Muscle of leg (tissue), 11 donors: Measurements from ENCODE around the gene AKT1S1. TPM values are rescaled to one million over a fixed set of nuclear protein-coding genes. Genes with fewer than 3 reads are reported as not detected.
A peak's percentile ranks its signal among the peaks of the same experiment; 100 is the strongest.

Experiments
- DNase-seq: peaks from one replicate; pipeline ENCODE4 v3.0.0; 2013
- H3K27ac ChIP-seq: one replicate; pipeline ENCODE4 v1.5.1; 2013; ENCODE audit warnings: mild to moderate bottlenecking, low read length, control low read depth
- H3K27me3 ChIP-seq: one replicate; pipeline ENCODE4 v1.6.1; 2013; ENCODE audit warnings: low read length; ENCODE audit not compliant: control insufficient read depth, insufficient read depth
- H3K36me3 ChIP-seq: one replicate; pipeline ENCODE4 v1.6.1; 2013; ENCODE audit warnings: low read length; ENCODE audit not compliant: control insufficient read depth, insufficient read depth
- H3K4me1 ChIP-seq: one replicate; pipeline ENCODE4 v1.6.1; 2013; ENCODE audit warnings: low read length; ENCODE audit not compliant: control insufficient read depth, insufficient read depth
- H3K4me3 ChIP-seq: one replicate; pipeline ENCODE4 v1.5.1; 2013; ENCODE audit warnings: low read length, control low read depth
- H3K9me3 ChIP-seq: replicated peaks from 2 replicates; pipeline ENCODE4 v1.6.1; 2013; ENCODE audit warnings: low read depth, low read length; ENCODE audit not compliant: control insufficient read depth
- WGBS: methylation state at CpG from one replicate; pipeline ENCODE4 v1.1.5; 2013; ENCODE audit warnings: missing lambda C conversion rate; ENCODE audit not compliant: insufficient coverage; 5-methylcytosine and 5-hydroxymethylcytosine counted together
- polyA plus RNA-seq, 8 donors: library from polyadenylated mRNA; unstranded; fragments of 120-200 nt; gene quantifications; one replicate each; pipeline versions ENCODE4 v1.2.1 to v1.2.3, GENCODE V29; 2013; ENCODE audit warnings: inconsistent platforms in 1 of 8, low replicate concordance in 1 of 8; ENCODE audit not compliant: insufficient read length in 8 of 8, insufficient read depth in 1 of 8
- total RNA-seq: library from RNA; stranded (reverse); fragments of 120-200 nt; gene quantifications from one replicate; pipeline ENCODE4 v1.2.4, GENCODE V29; 2013

Gene AKT1S1
- total and polyA plus RNA-seq, 9 donors, result 6.7 to 42.3 (median 40.1) TPM

DNA sequence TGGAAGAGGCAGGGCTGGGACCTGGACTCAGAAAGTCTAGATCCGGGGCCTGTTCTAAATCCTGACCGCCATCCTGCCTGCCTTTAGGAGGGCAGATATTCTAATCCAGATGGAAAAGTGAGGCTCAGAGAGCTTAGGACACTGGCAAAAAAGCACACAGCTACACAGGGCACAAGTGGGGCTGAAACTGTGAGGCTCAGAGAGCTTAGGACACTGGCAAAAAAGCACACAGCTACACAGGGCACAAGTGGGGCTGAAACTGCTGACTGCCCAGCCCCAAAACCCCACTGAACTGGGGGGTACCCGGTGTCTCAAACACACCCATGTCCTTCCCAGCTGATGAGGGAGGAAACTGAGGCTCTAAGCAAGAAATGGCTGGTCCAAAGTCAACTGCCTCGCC is 2.0 kb downstream of the AKT1S1 start:
- H3K4me1 ChIP-seq, result peaks cover 33% of the 10 kb centered on the region
- H3K9me3 ChIP-seq, result no peaks in the 10 kb centered on the region
- H3K36me3 ChIP-seq, result peaks cover 43% of the 10 kb centered on the region
- no peak overlapping the region for H3K27ac ChIP-seq
- H3K27me3 ChIP-seq, result no peaks in the 10 kb centered on the region
- no peak overlapping the region for H3K4me3 ChIP-seq
- WGBS, result 83% methylated on average over 4 of the region's 4 CpGs
- no peak for DNase-seq

DNA sequence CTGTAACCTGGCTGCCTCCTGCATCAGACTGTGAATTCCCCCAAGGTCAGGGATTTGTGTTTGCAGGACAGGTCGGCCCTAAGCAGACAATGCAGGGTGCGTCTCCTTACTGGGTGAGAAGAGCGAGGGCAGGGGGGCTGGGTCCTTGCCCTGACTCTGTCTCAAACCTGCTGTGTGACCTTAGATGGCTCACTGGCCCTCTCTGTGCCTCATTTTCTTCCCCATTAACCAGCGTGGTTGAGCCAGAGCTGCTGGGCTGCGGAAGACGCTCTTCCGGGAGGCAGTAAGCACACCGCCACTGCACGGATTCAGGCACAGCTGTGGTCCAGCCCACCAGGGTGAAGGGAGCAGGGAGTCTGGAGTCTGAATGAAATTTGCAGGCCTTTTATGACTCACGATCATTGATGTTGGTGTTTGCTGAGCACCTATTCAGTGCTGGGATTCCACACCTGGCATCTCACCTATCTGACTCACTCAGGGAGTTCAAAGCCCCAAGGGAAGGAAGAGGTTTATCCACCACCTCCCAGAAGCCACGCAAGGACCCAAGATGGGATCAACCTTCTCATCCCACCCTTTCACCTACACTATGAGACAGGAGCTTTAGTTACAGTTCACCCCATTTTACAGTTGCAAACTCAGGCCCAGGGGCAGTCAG is 2.5 kb downstream of the AKT1S1 start:
- Histone ChIP-seq H3K4me1 (peaks cover 36% of the 10 kb centered on the region), H3K27ac (no peak overlapping the region), H3K27me3 (no peaks in the 10 kb centered on the region), H3K9me3 (no peaks in the 10 kb centered on the region), H3K36me3 (peaks cover 40% of the 10 kb centered on the region), H3K4me3 (no peak overlapping the region)
- 93% methylated on average over 10 of the region's 11 CpGs for WGBS
- DNase-seq, result peak; percentile 33

DNA sequence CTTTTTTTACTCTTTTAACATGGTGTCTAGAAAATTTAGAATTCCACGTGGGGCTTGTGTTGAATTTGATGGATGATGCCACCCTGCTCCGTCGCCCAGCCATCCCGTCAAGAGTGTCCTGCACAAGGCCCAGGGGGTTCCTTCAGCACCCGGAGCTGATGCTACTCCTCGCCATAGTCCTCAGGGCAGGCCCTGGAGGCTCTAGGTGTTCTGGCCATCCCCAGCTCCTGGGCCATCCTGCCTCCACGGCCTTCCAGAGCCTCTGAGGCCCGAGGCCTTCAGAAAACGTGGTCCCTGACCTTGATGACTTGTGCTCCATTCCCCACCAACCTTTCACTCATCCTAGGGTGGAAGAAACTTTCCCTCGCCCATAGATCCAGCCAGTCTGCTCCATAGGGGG is 3.3 kb downstream of the AKT1S1 start:
- no peaks in the 10 kb centered on the region for H3K27me3 ChIP-seq
- H3K4me1 ChIP-seq, result peaks cover 39% of the 10 kb centered on the region
- no peak for DNase-seq
- no peaks in the 10 kb centered on the region for H3K9me3 ChIP-seq
- H3K36me3 ChIP-seq, result peaks cover 34% of the 10 kb centered on the region
- H3K4me3 ChIP-seq, result no peak overlapping the region
- WGBS, result 89% methylated on average over 7 of the region's 10 CpGs
- no peak overlapping the region for H3K27ac ChIP-seq

DNA sequence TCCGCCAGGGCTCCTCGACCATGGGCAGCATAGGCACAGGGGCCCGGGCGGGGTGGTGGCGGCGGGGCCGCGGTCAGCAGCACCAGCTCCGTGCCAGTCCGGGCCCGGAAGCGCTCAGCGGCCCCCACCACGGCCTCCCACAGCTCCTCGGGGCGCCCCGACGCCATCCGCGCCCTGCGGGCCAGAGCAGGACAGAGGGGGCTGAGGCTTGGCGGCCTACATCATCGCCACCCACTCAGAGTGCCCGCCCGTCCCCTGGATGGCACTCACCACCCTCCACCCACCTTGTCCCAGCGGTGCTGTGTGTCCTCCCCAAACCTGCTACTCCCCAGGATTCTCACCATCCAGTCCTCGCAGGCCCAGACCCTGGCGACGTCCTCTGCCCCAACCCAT is 4.0 kb downstream of the AKT1S1 start:
- Histone ChIP-seq H3K27me3 (no peaks in the 10 kb centered on the region), H3K36me3 (peaks cover 30% of the 10 kb centered on the region), H3K9me3 (no peaks in the 10 kb centered on the region), H3K4me1 (peaks cover 39% of the 10 kb centered on the region), H3K4me3 (no peak overlapping the region), H3K27ac (no peak overlapping the region)
- DNase-seq, result no peak
- WGBS, result 95% methylated on average over 28 of the region's 29 CpGs

DNA sequence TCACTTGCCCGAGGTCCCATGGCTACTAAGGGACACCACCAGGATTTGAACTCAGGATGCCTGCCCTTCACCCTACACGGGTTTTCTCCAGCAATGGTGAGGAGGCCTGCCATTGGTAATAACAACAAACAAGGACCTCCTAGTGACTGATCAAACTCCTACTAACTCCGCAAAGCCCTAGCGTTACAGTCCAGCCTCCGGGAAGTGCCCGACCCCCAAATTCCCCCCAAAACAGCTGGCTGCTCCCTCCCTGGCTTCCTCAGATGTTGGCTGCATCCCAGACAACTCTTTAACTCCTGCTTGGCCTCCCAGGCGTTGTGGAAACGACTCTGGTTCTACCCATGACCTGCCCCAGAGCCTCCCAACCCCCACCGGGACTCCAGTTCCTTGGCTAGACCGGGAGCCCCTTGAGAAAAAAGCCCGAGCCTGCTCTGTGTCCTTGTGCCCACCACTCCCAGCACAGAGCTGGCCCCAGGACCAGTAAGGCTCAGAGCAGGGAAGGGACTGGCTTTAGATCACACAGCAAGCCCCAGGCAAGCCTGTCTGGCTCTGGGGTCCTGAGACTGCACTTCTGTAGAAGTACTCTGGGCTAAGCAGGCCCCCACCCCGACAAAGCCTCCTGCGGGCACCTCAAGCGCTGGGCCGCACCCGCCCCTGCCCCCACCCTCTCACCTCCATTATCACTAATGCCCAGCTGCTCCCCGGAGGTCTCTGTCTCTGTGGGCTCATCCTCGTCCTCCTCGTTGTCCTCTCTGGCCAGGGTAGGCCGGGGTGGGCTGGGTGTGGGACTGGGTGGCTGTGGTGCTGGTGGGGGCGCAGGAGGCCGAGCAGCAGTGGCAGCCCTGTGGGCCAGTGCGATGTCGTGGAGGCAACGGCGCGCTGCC is 4.7 kb downstream of the AKT1S1 start:
- peaks cover 30% of the 10 kb centered on the region for H3K36me3 ChIP-seq
- H3K4me1 ChIP-seq, result peaks cover 43% of the 10 kb centered on the region

DNA sequence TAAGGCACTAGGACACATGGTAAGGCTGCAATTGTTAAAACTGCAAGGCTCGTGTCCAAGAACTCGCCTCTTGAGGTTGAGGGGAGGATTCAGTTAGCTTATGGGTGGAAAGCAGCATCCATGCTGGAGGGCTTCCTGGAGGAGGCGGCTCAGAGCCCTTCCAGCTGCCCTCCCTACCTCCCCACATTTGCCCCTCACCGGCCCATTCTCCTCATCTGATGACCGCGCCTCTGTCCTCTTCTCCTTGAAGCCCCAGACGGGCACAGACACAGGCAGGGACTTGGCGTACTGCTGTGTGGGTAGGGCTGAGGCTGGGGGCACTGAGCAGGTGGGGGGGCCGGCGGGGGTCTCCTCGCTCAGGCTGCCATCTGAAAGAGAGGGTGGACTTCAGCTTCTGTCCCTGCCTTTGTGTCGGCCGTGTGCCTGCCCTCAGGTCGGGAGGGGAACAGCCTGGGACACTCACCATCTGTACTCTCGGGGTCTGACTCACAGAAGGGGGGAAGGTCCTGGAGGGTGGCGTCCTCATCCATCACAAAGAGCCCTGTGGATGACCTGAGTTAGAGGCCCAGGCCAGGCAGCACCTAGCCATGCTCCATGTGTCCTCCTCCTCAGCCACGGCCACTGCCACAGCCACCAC is 5.7 kb downstream of the AKT1S1 start:
- Histone ChIP-seq H3K4me3 (no peak overlapping the region), H3K4me1 (peaks cover 48% of the 10 kb centered on the region), H3K27ac (no peak overlapping the region), H3K36me3 (peaks cover 30% of the 10 kb centered on the region), H3K27me3 (no peaks in the 10 kb centered on the region), H3K9me3 (no peaks in the 10 kb centered on the region)
- DNase-seq, result peak; percentile 40
- WGBS, result 93% methylated on average over 4 of the region's 17 CpGs

More for the DNA sequence above, 4.7 kb downstream of the AKT1S1 start:
- Histone ChIP-seq H3K9me3 (no peaks in the 10 kb centered on the region), H3K27me3 (no peaks in the 10 kb centered on the region), H3K4me3 (no peak overlapping the region), H3K27ac (no peak overlapping the region)
- WGBS, result 73% methylated on average over 14 of the region's 27 CpGs
- peak; percentile 35 for DNase-seq

DNA sequence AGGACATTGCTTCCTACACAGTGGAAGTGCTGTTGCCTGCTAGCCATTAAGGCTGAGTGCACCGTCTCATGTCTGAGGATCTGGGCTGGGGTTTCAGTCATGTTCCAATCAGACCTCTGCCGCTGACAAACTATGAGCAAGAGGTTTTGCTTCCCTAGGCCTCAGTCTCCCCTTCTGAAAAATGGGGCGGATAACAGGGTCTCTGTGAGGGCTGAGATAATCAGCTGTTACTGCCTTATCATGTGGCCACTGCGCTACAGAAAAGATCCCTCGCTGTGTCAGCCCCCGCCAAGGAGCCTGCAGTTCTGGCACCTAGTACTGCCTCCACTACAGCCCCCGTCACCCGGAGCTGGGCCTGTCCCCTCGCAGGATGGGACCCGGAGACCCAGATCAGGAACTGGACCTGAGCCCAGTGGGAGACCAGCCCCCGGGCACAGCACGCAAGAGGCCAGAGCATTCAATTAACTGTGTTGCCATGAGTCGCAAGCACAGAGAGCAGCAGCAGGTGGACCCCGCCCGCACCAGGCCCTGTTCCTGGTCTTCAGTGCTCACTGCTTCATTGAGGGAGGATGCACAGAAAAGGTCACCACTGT is 6.8 kb downstream of the AKT1S1 start:
- H3K27me3 ChIP-seq, result no peaks in the 10 kb centered on the region
- WGBS, result 72% methylated on average over 15 of the region's 15 CpGs
- peak overlapping the region; percentile 48 for H3K4me3 ChIP-seq
- H3K4me1 ChIP-seq, result peaks cover 52% of the 10 kb centered on the region
- H3K36me3 ChIP-seq, result peaks cover 30% of the 10 kb centered on the region
- DNase-seq, result no peak
- peak overlapping the region; percentile 92 for H3K27ac ChIP-seq
- no peaks in the 10 kb centered on the region for H3K9me3 ChIP-seq

DNA sequence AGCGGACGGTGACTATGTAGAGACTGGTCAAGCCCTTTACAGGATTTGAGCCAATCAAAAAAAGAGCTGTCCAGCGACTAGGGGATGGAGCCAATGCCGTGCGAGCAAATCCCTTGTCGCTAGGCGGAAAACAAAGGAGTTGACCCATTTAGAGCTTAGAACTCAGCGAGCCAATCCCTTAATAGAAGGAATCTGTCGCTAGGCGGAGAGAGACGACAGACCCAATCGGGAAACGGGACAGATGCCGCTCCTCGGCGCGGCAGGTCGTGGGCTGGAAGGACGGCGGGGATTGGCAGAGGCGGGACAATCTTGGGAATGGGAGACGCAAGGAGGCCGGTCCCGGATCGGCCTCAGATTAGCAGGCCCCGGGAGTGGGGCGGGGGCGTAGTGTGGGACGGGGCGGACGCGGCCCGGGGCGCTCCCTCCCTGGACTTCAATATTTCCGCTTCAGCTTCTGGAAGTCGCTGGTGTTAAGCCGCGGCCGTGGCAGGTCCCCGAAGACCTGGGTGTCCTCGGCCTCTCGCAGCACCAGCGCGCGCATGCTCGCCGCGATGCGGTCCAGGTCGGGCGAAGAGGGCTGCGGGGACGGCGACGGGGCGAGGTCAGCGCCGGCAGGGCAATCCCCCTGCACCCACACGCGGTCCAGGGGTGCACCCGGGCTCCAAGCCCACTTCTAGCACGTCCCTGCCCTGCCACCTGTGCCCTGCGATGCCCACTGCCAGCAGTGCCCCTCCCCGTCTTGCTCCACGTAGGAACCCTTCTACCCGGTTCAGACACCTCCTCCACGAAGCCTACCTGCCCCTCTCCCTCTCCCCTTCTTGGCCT is 7.5 kb downstream of the AKT1S1 start:
- Histone ChIP-seq H3K36me3 (peaks cover 31% of the 10 kb centered on the region), H3K4me3 (peak overlapping the region; percentile 48), H3K4me1 (peaks cover 50% of the 10 kb centered on the region), H3K9me3 (no peaks in the 10 kb centered on the region), H3K27ac (peak overlapping the region; percentile 97), H3K27me3 (no peaks in the 10 kb centered on the region)
- DNase-seq, result peak; percentile 100
- WGBS, result under 1% methylated on average over 67 of the region's 67 CpGs

DNA sequence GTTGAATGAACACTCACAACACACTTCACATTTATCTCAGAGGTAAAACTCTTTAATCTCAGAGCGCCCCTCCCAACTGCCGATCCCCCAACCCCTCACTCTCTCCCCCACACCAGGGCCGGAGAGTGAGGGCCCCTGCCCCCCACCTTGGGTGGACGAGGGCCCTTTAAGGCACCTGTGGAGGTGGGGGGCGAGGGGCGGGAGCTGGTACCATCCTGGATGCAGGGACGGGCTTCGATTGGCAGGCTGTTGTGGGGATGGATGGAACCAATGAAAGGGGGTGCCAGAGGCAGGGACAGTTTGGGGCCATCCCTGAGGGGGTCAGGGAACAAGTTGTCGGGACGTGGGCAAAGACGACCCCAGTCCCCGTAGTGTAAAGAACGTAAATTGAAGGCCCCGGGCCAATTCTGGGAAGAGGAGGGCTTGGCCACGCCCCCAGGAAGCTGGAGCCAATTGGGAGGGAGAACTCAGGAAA is 8.1 kb downstream of the AKT1S1 start:
- H3K4me3 ChIP-seq, result peak overlapping the region; percentile 40
- no peaks in the 10 kb centered on the region for H3K9me3 ChIP-seq
- 0% methylated on average over 12 of the region's 15 CpGs for WGBS
- no peaks in the 10 kb centered on the region for H3K27me3 ChIP-seq
- peak overlapping the region; percentile 97 for H3K27ac ChIP-seq
- DNase-seq, result no peak
- peaks cover 50% of the 10 kb centered on the region for H3K4me1 ChIP-seq
- peaks cover 32% of the 10 kb centered on the region for H3K36me3 ChIP-seq
